Loucy (cell line): ENCODE data around the gene CCDC85C.

Source experiments
- H2AFZ ChIP-seq: fragments of 200-600 bp; sonication (generic); 2 replicates; pipeline ENCODE4 v1.6.0; 2016; ENCODE audit warnings: antibody characterized with exemption, mild to moderate bottlenecking, low read length, moderate library complexity
- H3F3A ChIP-seq: fragments of 200-600 bp; 2 replicates; pipeline ENCODE4 v1.6.0; 2016; ENCODE audit warnings: antibody characterized with exemption, low read depth, mild to moderate bottlenecking
- H3K27me3 ChIP-seq: fragments of 200-600 bp; sonication (generic); 2 replicates; pipeline ENCODE4 v1.6.1; 2014; ENCODE audit warnings: low read length, mild to moderate bottlenecking; ENCODE audit not compliant: insufficient read depth, poor library complexity, severe bottlenecking
- H3K36me3 ChIP-seq: fragments of 200-600 bp; sonication (generic); 2 replicates; pipeline ENCODE4 v1.6.1; 2016; ENCODE audit warnings: low read length; ENCODE audit not compliant: insufficient read depth
- H3K4me1 ChIP-seq: fragments of 200-600 bp; sonication (generic); 2 replicates; pipeline ENCODE4 v1.5.1; 2014; ENCODE audit warnings: low read length, mild to moderate bottlenecking; ENCODE audit not compliant: insufficient read depth, poor library complexity, severe bottlenecking
- H3K4me2 ChIP-seq: fragments of 200-600 bp; sonication (generic); 2 replicates; pipeline ENCODE4 v1.6.0; 2014; ENCODE audit warnings: antibody characterized with exemption, low read length, low read depth, mild to moderate bottlenecking; ENCODE audit not compliant: poor library complexity, severe bottlenecking
- H3K4me3 ChIP-seq: fragments of 200-600 bp; sonication (generic); 2 replicates; pipeline ENCODE4 v1.5.1; 2014; ENCODE audit warnings: low read length, mild to moderate bottlenecking, mixed read lengths; ENCODE audit not compliant: poor library complexity, severe bottlenecking
- H3K79me2 ChIP-seq: fragments of 200-600 bp; sonication (generic); 2 replicates; pipeline ENCODE4 v1.6.1; 2014; ENCODE audit warnings: low read length; ENCODE audit not compliant: insufficient read depth
- H3K9ac ChIP-seq: fragments of 200-600 bp; sonication (generic); 2 replicates; pipeline ENCODE4 v1.6.0; 2014; ENCODE audit warnings: mild to moderate bottlenecking, low read depth, low read length, moderate library complexity; ENCODE audit not compliant: poor library complexity, severe bottlenecking
- H3K9me2 ChIP-seq: fragments of 200-600 bp; sonication (generic); replicated peaks from 2 replicates; pipeline ENCODE4 v1.6.1; 2016; ENCODE audit warnings: low read depth, low read length, mixed read lengths
- H3K9me3 ChIP-seq: fragments of 200-600 bp; sonication (generic); 2 replicates; pipeline ENCODE4 v1.6.1; 2014; ENCODE audit warnings: mild to moderate bottlenecking, antibody characterized with exemption, low read length, low read depth; ENCODE audit not compliant: insufficient read depth
- H4K20me1 ChIP-seq: fragments of 200-600 bp; sonication (generic); 2 replicates; pipeline ENCODE4 v1.6.0; 2014; ENCODE audit warnings: antibody characterized with exemption, low read length, mild to moderate bottlenecking; ENCODE audit not compliant: insufficient read depth, poor library complexity, severe bottlenecking
- EZH2phosphoT487 ChIP-seq: fragments of 200-600 bp; IDR thresholded peaks from 2 replicates; pipeline ENCODE4 v1.6.1; 2018; ENCODE audit warnings: antibody characterized with exemption, mild to moderate bottlenecking, moderate library complexity, borderline replicate concordance
- TF ChIP-seq, protein P1 (sequence below): fragments of 200-600 bp; sonication (generic); conservative IDR thresholded peaks from 2 replicates; pipeline ENCODE4 v1.5.1; 2014; ENCODE audit warnings: mild to moderate bottlenecking, antibody characterized with exemption, low read length

The CCDC85C gene

DNA sequence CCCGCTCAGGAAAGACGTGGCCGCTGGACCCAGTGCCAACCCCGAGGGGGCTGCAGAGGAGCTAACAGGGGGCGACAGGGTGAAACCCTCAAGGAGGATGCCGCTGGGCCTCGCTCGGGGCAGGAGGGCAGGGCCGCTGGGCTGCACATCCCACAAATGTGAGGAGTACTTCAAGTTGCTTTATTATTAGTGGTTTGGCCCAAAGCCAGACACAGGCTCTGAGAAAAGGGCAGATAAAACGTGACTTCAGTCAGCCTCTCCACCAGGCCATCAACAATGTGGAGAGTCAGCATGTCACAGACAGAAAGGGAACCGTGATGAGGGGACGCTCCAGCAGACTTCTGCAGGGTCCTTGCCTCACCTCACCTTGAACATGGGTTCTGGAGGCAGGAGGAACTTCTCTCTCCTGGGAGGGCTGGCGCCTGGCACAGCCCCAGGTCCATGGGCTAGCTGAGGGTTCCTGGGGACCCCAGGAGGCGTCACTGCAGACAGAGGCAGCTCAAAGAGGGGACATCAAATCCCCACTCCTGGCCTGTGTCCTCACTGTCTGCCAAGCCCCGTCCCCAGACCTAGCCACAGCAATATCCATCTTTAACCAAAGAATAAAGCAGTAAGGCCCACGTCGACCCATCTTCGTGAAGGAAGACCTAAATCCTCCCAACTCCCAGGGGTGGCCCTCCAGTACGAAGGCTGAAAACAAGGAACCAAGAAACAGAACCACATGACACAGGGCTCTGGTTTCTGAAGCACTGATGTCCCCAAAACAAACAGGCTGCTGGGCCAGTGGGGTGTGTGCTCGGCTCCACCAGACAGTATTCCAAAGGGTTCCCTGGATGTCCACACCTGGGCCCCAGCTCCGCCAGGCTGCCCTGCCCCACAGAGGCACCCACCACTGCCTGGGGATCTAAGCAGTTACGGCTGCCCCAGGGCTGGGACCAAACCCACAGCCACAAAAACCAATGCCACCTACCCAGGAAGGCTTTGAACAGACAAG is 35.1 kb downstream of the CCDC85C start:
- Histone ChIP-seq H3F3A (no peaks in the 10 kb centered on the region), H3K4me3 (peak overlapping the region; percentile 50), H3K36me3 (no peaks in the 10 kb centered on the region), H3K9ac (no peak overlapping the region), H3K9me2 (no peaks in the 10 kb centered on the region), H3K9me3 (no peaks in the 10 kb centered on the region), H2AFZ (no peak overlapping the region), H3K4me1 (peaks cover 24% of the 10 kb centered on the region), H4K20me1 (peaks cover 5% of the 10 kb centered on the region), H3K79me2 (peaks cover 59% of the 10 kb centered on the region; the same call in 1 of the 2 replicates), H3K4me2 (peak overlapping the region; percentile 58), H3K27me3 (no peaks in the 10 kb centered on the region)
- TF ChIP-seq, protein P1, sequence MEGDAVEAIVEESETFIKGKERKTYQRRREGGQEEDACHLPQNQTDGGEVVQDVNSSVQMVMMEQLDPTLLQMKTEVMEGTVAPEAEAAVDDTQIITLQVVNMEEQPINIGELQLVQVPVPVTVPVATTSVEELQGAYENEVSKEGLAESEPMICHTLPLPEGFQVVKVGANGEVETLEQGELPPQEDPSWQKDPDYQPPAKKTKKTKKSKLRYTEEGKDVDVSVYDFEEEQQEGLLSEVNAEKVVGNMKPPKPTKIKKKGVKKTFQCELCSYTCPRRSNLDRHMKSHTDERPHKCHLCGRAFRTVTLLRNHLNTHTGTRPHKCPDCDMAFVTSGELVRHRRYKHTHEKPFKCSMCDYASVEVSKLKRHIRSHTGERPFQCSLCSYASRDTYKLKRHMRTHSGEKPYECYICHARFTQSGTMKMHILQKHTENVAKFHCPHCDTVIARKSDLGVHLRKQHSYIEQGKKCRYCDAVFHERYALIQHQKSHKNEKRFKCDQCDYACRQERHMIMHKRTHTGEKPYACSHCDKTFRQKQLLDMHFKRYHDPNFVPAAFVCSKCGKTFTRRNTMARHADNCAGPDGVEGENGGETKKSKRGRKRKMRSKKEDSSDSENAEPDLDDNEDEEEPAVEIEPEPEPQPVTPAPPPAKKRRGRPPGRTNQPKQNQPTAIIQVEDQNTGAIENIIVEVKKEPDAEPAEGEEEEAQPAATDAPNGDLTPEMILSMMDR = no peak
- no peak for TF ChIP-seq EZH2phosphoT487

DNA sequence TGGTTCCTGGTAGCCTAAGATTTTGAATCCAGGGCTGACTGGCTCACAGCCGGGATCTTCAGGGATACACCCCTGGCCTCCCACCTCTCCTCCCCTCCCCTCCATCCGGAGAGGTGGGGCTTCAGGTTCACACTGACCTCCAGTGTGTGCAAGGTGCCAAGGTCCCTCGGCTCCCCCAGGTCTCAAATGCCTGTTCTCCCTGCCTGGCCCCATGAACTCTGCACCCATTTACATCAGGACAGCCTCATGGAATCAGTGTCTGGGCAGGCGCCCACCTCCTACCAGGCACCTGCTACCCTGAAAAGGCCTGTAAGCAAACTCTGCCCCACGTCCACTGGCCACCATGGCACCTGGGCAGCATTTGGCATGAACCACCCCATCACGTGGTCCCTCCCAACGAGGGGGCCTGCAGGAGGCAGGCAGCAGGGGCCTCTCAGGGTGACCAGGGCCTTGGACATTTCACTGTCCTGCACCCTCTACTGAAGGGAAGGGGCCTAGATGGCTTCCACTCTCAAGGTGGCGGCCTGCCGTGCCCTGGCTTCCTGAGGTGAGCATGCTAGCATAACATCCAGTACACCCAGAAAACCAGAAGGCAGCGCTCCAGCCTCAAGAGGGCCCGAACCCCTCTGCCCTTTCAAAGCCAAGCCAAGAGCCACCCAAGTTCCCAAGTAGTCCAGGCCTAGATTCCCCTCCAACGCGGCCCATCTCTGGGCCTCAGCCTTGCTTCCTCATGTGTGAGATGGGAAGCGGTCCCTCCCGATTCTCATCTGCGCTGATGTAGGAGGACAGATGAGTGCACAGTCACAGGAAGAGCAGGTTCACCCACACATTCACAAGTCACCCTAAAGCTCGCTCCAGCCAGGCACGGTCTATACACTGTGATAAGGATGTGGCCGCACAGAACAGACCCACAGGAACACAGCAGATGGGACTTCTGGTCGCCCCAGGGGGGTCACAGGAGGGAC is 37.3 kb downstream of the CCDC85C start:
- no peaks in the 10 kb centered on the region for H3K27me3 ChIP-seq
- H3K79me2 ChIP-seq = peaks cover 67% of the 10 kb centered on the region; the same call in 1 of the 2 replicates
- no peak overlapping the region for H3K9ac ChIP-seq
- H2AFZ ChIP-seq = no peak overlapping the region
- peaks cover 24% of the 10 kb centered on the region for H3K4me1 ChIP-seq
- no peak overlapping the region for H3K4me2 ChIP-seq
- TF ChIP-seq, protein P1 = no peak
- no peak for TF ChIP-seq EZH2phosphoT487
- H3K36me3 ChIP-seq = no peaks in the 10 kb centered on the region
- H3K9me2 ChIP-seq = no peaks in the 10 kb centered on the region
- H4K20me1 ChIP-seq = peaks cover 5% of the 10 kb centered on the region
- no peaks in the 10 kb centered on the region for H3F3A ChIP-seq
- H3K9me3 ChIP-seq = no peaks in the 10 kb centered on the region
- no peak overlapping the region for H3K4me3 ChIP-seq

DNA sequence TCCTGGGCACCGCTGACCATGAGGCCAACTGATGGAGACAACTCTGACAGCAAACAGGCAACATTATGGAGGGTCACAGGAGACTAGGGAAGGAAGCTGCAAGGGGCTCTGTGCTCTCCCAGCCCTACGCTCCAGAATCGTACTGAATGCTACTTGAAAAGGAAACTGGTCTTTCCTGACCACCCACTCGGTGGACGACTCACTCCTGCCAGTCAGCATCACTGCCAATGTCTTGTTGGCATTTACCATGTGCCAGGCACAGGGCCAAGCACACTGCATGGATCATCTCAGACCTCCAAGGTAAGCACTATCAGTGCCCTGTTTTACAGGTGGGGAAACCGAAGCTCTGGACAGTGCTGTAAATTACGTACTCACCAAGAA is 38.0 kb downstream of the CCDC85C start:
- Histone ChIP-seq H4K20me1 (peaks cover 5% of the 10 kb centered on the region), H3K9me3 (no peaks in the 10 kb centered on the region), H3K79me2 (peaks cover 67% of the 10 kb centered on the region; the same call in 1 of the 2 replicates)

More for the DNA sequence above, 38.0 kb downstream of the CCDC85C start:
- Histone ChIP-seq H3K4me3 (no peak overlapping the region), H3K9ac (no peak overlapping the region), H2AFZ (no peak overlapping the region), H3K4me2 (no peak overlapping the region), H3K27me3 (no peaks in the 10 kb centered on the region), H3K4me1 (peaks cover 24% of the 10 kb centered on the region), H3K36me3 (no peaks in the 10 kb centered on the region), H3K9me2 (no peaks in the 10 kb centered on the region), H3F3A (no peaks in the 10 kb centered on the region)
- TF ChIP-seq, protein P1 = no peak
- TF ChIP-seq EZH2phosphoT487 = no peak
